Heart right ventricle (tissue), 16 donors: ENCODE data around the gene EFCAB14. TPM values are rescaled to one million over a fixed set of nuclear protein-coding genes. Genes with fewer than 3 reads are reported as not detected.

Experiments used
- ATAC-seq, 8 donors: fragments of 200-7000 bp; cut with Tn5 transposase; one replicate each; pipeline ENCODE4 v1.9.1; 2020; ENCODE audit warnings: mild to moderate bottlenecking in 8 of 8, moderate library complexity in 8 of 8, moderate number of reproducible peaks in 1 of 8
- DNase-seq, 2 donors: peaks; one replicate each; pipeline ENCODE4 v3.0.0-alpha.2; 2020
- H3K27ac ChIP-seq, 10 donors: fragments of 200-600 bp; sonication (generic) in 2 of 10; one replicate each; pipeline versions ENCODE4 v1.5.0 to v1.8.0; 2020 to 2022; ENCODE audit warnings: mild to moderate bottlenecking in 3 of 10
- H3K27me3 ChIP-seq, 7 donors: fragments of 200-600 bp; one replicate each; pipeline ENCODE4 v1.8.0; 2021 to 2022; ENCODE audit warnings: mild to moderate bottlenecking in 2 of 7
- H3K36me3 ChIP-seq, 9 donors: fragments of 200-600 bp; sonication (generic) in 1 of 9; one replicate each; pipeline versions ENCODE4 v1.5.0 to v1.8.0; 2020 to 2022; ENCODE audit warnings: mild to moderate bottlenecking in 2 of 9
- H3K4me1 ChIP-seq, 9 donors: fragments of 200-600 bp; sonication (generic) in 1 of 9; one replicate each; pipeline versions ENCODE4 v1.5.0 to v1.8.0; 2020 to 2022; ENCODE audit warnings: mild to moderate bottlenecking in 4 of 9
- H3K4me3 ChIP-seq, 10 donors: fragments of 200-600 bp; sonication (generic) in 2 of 10; one replicate each; pipeline versions ENCODE4 v1.5.0 to v1.8.0; 2020 to 2022; ENCODE audit warnings: mild to moderate bottlenecking in 7 of 10, moderate library complexity in 2 of 10
- H3K9me3 ChIP-seq, 11 donors: fragments of 200-600 bp in 10 of 11; sonication (generic) in 2 of 11; one replicate each; pipeline versions ENCODE4 v1.5.0 to v1.8.0; 2013 to 2022; ENCODE audit warnings: mild to moderate bottlenecking in 2 of 11, control low read depth in 1 of 11, moderate library complexity in 1 of 11
- CTCF ChIP-seq, 9 donors: fragments of 200-600 bp; sonication (generic) in 2 of 9; IDR thresholded peaks; one replicate each; pipeline versions ENCODE4 v1.5.0 to v1.8.0; 2021 to 2022; ENCODE audit warnings: antibody characterized with exemption in 9 of 9, mild to moderate bottlenecking in 5 of 9, moderate library complexity in 1 of 9
- WGBS, 2 donors: extraction: QIAGEN DNeasy Blood & Tissue Kit; methylation state at CpG; one replicate each; pipeline ENCODE4 v1.1.7; 2013; ENCODE audit warnings: inconsistent platforms in 1 of 2; 5-methylcytosine and 5-hydroxymethylcytosine counted together
- intact Hi-C, 10 donors: fragments of 100-400 bp; cut with DNase I; formaldehyde crosslinking; loops; one replicate each; pipeline versions ENCODE4 v1.11.1 to v1.14.2; 2022
- polyA plus RNA-seq, 2 donors: library from polyadenylated mRNA; stranded (reverse); fragments of 200-250 nt; gene quantifications; one replicate each; pipeline ENCODE4 v1.2.3, GENCODE V29; 2013
- total RNA-seq, 10 donors: library from RNA; stranded (reverse); fragmentation: NEBNext Ultra II Directional in 3 of 10; extraction: Animal tissue kit (Norgen Biotek cat#: 25700) in 3 of 10; gene quantifications; one replicate each; pipeline versions ENCODE4 v1.2.1 to v1.2.4, GENCODE V29; 2021 to 2023
- donor health status: Arrhythmogenic right ventricular cardiomyopathy.
- donor health status: ischemic (EF 13 %, LVEDD 7.1; RV severe dilation, severe dysfunction).
- donor health status: healthy with polysubstance abuse.
- donor health status: DM: no; HTN: yes; CAD: no.
- donor health status: DM: no; HTN: no; CAD: no.
- donor health status: ischemic (EF 25% LVEDD 6.9; RV normal size, moderate dysfunction).
- donor health status: ischemic (EF 25% LVEDD 5.7; RV mildly dilated, moderate dysfunction).
- donor health status: healthy.
- donor health status: DM: yes; HTN: yes; CAD: no.
- donor health status: Ischemic cardiomyopathy.
- donor health status: ischemic (EF 35%, LVEDD 5.7; RV mildly dilated, moderate dysfunction).
- donor health status: nonischemic (EF 11% LVEDD 7.7; RV severe dilation, severe dysfunction).
- donor health status: DM: yes; HTN: yes; CAD: no.
- donor health status: PGD.
- donor health status: ischemic (EF 29% LVEDD 5.4; RV normal size, mild dysfunction).
- donor health status: nonischemic (EF 23%, LVEDD 6.1; RV moderate dilation, normal function).

The EFCAB14 gene
- total and polyA plus RNA-seq, 12 donors, result 11.0 to 74.5 (median 59.9) TPM

- 77 to 86% methylated on average over 2 of the region's 2 CpGs for WGBS, 2 donors
- Histone ChIP-seq H3K9me3 (peaks cover 0 to 16% (median 0%) of the 10 kb centered on the region in 11 donors), H3K4me3 (no peak overlapping the region), H3K27ac (no peak overlapping the region), H3K4me1 (no peaks in the 10 kb centered on the region), H3K36me3 (no peaks in the 10 kb centered on the region), H3K27me3 (peaks cover 0 to 29% (median 5%) of the 10 kb centered on the region in 7 donors)
- TF ChIP-seq CTCF (IDR thresholded peaks at IDR 0.05), result no peak
- ATAC-seq (no peak), DNase-seq (no peak)
- intact Hi-C loops, result no loop called here
These were observed 45.5 kb upstream of the EFCAB14 start for GRCh38 chr1:46764402-46764801.

- TF ChIP-seq CTCF (IDR thresholded peaks at IDR 0.05), result no peak
- peaks cover 0 to 29% (median 5%) of the 10 kb centered on the region in 7 donors for H3K27me3 ChIP-seq
- no peaks in the 10 kb centered on the region for H3K4me1 ChIP-seq
- peaks cover 0 to 9% (median 0%) of the 10 kb centered on the region in 11 donors for H3K9me3 ChIP-seq
- no peak for DNase-seq
- H3K27ac ChIP-seq, result no peak overlapping the region
- intact Hi-C loops, result no loop called here
- no peak for ATAC-seq
- no peaks in the 10 kb centered on the region for H3K36me3 ChIP-seq
- no peak overlapping the region for H3K4me3 ChIP-seq
These were observed 42.8 kb upstream of the EFCAB14 start for GRCh38 chr1:46761740-46762139.

GRCh38 chr1:46760558-46761166 is 41.7 kb upstream of the EFCAB14 start:
- no peak for TF ChIP-seq CTCF (IDR thresholded peaks at IDR 0.05)
- ATAC-seq (no peak), DNase-seq (no peak)
- Histone ChIP-seq H3K4me1 (no peaks in the 10 kb centered on the region), H3K9me3 (peaks cover 0 to 9% (median 0%) of the 10 kb centered on the region in 11 donors), H3K27ac (no peak overlapping the region), H3K36me3 (no peaks in the 10 kb centered on the region), H3K27me3 (peaks cover 0 to 29% (median 5%) of the 10 kb centered on the region in 7 donors), H3K4me3 (no peak overlapping the region)
- WGBS, 2 donors, result 73 to 77% methylated on average over 2 of the region's 2 CpGs
- intact Hi-C loops, result no loop called here

GRCh38 chr1:46757956-46758528 is 39.1 kb upstream of the EFCAB14 start:
- H3K9me3 ChIP-seq, result peaks cover 0 to 8% (median 0%) of the 10 kb centered on the region in 11 donors
- ATAC-seq (no peak), DNase-seq (no peak)
- H3K36me3 ChIP-seq, result no peaks in the 10 kb centered on the region
- intact Hi-C loops, result loop anchor here in 1 of 10 donors (10.0 kb wide), 1 partner anchor 107 kb away; no protein-coding TSS in a partner anchor
- H3K4me3 ChIP-seq, result no peak overlapping the region
- H3K4me1 ChIP-seq, result no peaks in the 10 kb centered on the region
- no peak overlapping the region for H3K27ac ChIP-seq
- no peak for TF ChIP-seq CTCF (IDR thresholded peaks at IDR 0.05)
- peaks cover 0 to 23% (median 3%) of the 10 kb centered on the region in 7 donors for H3K27me3 ChIP-seq
